Right lung (tissue), 5 donors: Measurements from ENCODE around the gene ARFRP1. TPM values are rescaled to one million over a fixed set of nuclear protein-coding genes. Genes with fewer than 3 reads are reported as not detected.
"Not testable (repeated sequence)": the region's sequence is repeated elsewhere in the genome, so short reads cannot be mapped to it uniquely, and the experiment has no call there.

Experiments used
- DNase-seq, 2 donors: peaks; one replicate each; pipeline ENCODE4 v3.0.0-alpha.2; 2013
- polyA plus RNA-seq, 5 donors: library from polyadenylated mRNA; unstranded; fragments of 120-200 nt; gene quantifications; one replicate each; pipeline versions ENCODE4 v1.2.1 to v1.2.3, GENCODE V29; 2013; ENCODE audit warnings: inconsistent platforms in 1 of 5, low replicate concordance in 1 of 5; ENCODE audit not compliant: insufficient read length in 5 of 5, insufficient read depth in 1 of 5

ARFRP1 gene
- polyA plus RNA-seq, 5 donors: 26.6 to 40.2 (median 34.3) TPM

DNA sequence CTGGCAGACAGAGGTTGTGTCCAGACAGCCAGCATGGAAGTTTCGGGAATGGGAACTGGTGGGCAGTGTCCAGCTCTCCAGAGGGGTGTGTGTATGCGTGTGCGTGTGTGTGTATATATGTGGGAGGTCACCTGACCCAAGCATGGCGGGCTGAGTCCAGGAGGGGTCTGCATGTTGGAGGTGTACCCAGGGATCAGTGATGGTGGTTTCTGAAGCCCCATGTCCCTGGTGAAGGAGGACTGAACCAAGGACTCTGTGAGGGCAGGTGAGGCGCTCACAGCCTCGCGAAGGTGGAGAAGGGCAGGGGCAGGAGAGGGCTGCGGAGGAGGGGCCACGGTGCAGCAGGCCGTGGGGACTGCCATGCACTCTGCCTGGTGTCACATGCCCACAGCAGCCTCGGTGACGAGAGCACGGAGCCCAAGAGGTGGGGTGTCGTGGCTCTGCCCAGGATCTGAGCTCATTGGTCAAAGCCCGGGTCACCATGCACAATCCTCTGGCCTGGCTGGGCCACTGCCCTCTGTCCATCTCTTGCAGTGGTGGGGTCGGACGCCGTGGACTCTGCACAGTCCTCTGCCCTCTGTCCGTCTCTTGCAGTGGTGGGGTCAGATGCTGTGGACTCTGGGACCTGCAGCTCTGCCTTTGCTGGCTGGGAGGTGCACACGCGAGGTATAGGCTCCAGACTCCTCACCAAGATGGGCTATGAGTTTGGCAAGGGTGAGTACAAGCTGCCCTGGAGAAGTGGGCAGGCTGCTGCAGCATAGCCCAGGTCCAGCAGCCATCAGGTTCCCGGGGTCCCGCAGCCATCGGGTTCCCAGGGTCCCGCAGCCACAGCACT lies 26.6 kb upstream of the ARFRP1 start:
- DNase-seq: no peak

DNA sequence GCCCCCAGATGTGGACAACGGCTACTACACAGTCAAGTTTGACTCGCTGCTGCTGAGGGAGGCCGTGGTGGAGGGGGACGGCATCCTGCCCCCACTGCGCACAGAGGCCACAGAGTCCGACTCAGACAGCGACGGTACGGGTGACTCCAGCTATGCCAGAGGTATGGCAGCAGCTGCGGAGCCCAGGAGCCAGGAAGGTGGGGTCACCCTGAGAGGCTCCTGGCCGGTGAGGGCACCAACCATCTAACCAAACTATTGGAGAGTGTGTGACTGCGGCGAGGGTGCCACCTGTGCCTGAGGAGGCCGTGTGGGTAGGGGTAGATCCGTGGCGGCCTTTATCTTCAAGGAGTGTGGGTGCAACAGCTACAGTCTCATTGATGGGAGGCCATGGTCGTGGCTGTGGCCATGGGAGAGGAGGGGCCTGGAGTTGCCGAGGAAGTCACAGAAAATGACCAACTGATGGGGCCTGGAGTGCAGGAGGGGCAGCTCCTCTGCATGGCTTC lies 25.9 kb upstream of the ARFRP1 start:
- no peak for DNase-seq

DNA sequence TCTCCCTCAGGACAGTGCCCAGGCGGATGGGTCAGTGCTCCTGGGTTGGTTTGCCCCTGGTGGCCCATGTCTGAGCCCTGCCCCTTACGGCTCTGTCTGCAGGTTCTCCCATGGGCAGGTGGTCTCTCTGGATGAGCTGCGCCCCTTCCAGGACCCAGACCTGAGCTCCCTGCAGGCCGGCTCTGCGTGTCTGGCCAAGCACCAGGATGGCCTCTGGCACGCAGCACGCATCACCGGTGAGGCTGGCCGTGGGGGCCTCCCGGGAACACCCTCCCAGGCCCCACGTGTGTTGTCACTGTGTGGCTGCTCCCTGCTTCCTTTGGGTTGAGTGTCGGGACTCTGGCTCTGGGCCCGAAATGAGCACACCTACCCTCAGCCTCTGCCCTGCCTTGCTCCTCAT lies 25.3 kb upstream of the ARFRP1 start:
- DNase-seq: no peak

DNA sequence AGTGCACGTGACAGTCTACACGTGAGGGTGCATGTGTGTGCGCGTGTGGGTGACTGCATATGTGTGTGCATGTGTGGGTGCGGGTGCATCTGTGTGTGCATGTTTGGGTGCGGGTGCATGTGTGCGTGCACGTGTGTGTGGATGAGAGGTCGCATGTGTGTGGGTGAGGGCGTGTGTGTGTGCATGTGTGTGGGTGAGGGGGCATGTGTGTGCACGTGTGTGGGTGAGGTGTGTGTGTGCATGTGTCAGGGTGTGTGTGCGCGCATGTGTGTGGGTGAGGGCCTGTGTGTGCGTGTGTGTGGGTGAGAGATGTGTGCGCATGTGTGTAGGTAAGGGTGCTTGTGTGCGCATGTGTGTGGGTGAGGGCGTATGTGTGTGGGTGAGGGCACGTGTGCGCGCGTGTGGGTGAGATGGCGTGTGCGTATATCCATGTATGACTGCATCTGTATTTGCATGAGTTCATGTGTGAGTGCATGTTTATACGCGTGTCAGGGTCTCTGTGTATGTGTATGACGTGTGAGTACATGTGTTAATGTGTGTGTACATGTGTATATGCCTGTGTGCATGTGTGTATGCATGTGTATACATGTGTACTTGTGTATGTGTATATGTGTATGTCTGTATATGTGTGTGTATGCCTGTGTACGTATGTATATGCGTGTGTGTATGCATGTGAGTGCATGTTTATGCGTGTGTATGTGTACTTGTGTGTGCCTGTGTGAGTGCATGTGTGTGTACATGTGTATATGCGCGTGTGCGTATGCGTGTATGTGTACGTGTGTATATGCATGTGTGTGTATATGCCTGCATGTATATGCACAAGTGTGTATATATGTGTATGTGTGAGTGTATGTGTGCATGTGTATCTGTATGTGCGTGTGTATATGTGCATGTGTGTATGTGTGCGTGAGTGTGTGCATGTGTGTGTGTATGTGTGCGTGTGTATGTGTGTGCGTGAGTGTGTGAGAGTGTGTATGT lies 24.6 kb upstream of the ARFRP1 start:
- no peak for DNase-seq

DNA sequence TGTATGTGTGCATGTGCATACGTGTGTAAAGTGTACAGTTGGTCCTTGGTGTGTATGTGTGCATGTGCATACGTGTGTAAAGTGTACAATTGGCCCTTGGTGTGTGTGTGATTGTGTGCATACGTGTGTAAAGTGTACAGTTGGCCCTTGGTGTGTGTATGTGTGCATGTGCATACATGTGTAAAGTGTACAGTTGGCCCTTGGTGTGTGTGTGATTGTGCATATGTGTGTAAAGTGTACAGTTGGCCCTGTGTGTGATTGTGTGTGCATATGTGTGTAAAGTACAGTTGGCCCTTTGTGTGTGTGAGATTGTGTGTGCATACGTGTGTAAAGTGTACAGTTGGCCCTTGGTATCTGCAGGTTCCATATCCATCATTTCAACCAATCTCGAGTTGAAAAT lies 23.6 kb upstream of the ARFRP1 start:
- no peak for DNase-seq

DNA sequence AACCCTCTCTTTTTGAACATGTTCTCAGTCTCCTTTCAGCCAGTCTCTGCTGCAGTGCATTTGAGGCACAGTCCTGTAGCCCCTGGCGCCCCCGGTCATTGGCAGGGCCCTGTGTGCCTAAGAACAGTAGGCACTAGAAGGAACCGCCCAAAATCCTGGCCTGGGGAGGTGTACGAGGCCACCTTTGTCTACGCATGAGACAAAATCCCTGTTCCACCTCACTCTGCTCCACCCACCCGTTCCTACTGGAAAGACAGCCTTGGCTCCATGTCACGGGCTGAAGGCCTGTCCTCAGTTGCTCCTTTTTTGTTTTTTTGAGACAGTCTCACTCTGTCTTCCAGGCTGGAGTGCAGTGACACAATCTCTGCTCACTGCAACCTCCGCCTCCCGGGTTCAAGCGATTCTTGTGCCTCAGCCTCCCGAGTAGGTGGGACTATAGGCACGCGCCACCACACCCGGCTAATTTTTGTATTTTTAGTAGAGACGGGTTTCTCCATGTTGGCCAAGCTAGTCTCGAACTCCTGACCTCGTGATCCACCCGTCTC lies 22.5 kb upstream of the ARFRP1 start:
- DNase-seq: not testable (repeated sequence)

DNA sequence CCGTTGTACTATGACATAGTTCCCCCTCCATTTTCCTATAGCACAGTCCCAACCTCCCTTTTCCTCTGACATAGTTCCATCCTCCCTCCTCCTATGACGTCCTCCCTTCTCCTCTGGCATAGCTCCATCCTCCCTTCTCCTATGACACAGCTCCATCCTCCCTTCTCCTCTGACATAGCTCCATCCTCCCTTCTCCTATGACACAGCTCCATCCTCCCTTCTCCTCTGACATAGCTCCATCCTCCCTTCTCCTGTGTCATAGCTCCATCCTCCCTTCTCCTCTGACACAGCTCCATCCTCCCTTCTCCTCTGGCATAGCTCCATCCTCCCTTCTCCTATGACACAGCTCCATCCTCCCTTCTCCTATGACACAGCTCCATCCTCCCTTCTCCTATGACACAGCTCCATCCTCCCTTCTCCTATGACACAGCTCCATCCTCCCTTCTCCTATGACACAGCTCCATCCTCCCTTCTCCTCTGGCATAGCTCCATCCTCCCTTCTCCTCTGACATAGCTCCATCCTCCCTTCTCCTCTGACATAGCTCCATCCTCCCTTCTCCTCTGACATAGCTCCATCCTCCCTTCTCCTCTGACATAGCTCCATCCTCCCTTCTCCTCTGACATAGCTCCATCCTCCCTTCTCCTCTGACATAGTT lies 15.3 kb upstream of the ARFRP1 start:
- DNase-seq: not testable (repeated sequence)

DNA sequence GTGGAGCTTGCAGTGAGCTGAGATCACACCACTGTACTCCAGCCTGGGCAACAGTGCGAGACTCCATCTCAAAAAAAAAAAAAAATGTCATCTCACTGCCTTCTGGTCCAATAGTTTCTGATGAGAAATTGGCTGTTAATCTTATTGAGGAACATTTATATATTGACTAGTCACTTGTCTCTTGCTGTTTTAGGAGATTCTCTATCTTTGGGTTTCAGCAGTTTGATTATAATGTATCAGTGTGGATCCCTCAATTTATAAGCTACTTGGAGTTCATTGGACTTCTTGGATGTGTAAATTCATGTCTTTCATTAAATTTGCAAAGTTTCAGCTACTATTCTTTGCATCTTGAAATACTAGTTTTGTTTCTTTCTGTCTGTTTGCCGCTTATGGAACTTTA lies 11.2 kb upstream of the ARFRP1 start:
- DNase-seq: no peak

DNA sequence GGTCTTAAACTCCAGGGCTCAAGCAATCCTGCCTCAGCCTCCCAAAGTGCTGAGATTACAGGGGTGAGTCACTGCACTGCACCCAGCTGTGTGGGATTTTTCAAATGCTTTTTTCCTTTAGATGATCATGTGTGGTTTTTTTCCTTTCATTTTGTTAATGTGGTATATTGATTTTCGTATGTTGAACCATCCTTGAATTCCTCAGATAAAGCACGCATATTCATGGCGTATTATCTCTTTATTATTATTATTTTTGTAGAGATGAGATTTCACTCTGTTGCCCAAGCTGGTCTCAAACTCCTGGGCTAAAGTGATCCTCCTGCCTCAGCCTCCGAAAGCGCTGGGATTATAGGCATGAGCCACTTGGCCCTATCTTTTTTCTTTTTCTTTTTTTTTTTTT lies 7.1 kb upstream of the ARFRP1 start:
- no peak for DNase-seq

DNA sequence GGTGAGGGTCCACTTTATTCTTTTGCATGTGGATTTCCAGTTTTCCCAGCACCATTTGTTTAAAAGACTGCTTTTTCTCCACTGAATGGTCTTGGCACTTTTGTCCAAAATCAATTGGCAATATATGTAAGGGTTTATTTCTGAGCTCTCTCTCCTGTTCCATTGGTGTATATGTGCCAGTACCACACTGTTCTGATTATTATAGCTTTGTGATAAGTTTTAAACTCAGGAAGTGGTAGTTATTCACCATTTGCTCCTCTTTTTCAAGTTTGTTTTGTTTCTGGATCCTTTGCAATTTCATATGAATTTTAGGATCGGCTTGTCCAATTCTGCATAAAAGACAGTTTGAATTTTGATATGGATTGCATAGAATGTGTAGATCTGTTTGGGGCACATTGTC lies 4.4 kb upstream of the ARFRP1 start:
- DNase-seq: no peak

DNA sequence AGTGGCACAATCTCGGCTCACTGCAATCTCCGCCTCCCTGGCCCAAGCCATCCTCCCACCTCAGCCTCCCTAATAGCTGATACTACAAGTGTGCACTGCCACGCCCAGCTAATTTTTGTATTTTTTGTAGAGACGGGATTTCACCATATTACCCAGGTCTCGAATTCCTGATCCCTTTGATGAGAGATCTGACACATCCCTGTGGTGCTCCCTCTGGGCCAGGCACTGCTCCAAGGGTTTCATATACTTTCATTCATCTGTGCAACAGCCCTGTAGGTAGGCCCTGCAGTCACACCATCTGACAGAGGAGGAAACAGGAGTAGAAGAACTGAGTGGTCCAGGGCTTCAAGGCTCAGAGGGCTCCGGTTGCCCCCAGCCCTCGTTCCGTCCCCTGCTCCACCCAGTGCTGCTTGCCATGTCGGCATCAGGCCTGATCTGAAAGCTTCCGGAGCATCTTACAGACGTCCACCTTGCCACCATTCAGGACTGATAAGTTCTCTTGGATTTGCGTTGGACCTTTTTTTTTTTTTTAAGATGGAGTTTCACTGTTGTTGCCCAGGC lies 3.4 kb upstream of the ARFRP1 start:
- DNase-seq: no peak

DNA sequence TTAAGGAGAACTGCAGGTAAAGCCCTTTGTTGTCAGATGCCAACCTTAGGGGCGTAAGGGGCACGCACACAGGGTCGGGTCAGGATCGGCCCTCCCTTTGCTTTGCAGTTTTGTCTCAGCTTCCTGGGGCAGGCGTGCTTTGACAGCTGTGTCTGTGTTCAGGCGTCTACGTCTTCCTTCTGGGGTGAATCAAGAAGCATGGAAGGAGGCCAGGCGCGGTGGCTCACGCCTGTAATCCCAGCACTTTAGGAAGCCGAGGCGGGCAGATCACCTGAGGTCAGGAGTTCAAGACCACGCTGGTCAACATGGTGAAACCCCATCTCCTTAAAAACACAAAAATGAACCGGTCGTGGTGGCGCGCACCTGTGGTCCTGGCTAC lies 1.4 kb upstream of the ARFRP1 start:
- no peak for DNase-seq

DNA sequence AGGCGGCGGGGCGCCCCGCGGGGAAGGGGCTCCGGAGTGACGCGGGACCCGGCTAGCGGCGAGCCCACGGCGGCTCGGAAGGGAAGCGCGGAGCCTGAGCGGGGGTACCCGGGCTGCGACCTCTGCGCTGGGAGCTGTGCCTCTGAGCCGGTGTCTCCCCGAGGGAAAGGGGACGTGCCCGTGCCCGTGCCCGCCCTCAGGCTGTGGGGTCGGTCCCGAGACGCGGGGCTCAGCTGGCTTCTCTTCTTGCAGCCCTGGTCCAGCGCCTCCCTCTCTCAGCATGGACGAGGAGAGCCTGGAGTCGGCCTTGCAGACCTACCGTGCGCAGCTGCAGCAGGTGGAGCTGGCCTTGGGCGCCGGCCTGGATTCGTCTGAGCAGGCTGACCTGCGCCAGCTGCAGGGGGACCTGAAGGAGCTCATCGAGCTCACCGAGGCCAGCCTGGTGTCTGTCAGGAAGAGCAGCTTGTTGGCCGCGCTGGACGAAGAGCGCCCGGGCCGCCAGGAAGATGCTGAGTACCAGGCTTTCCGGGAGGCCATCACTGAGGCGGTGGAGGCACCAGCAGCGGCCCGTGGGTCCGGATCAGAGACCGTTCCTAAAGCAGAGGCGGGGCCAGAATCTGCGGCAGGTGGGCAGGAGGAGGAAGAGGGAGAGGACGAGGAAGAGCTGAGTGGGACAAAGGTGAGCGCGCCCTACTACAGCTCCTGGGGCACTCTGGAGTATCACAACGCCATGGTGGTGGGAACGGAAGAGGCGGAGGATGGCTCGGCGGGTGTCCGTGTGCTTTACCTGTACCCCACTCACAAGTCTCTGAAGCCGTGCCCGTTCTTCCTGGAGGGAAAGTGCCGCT lies 749 bp upstream of the ARFRP1 start:
- DNase-seq: no peak

DNA sequence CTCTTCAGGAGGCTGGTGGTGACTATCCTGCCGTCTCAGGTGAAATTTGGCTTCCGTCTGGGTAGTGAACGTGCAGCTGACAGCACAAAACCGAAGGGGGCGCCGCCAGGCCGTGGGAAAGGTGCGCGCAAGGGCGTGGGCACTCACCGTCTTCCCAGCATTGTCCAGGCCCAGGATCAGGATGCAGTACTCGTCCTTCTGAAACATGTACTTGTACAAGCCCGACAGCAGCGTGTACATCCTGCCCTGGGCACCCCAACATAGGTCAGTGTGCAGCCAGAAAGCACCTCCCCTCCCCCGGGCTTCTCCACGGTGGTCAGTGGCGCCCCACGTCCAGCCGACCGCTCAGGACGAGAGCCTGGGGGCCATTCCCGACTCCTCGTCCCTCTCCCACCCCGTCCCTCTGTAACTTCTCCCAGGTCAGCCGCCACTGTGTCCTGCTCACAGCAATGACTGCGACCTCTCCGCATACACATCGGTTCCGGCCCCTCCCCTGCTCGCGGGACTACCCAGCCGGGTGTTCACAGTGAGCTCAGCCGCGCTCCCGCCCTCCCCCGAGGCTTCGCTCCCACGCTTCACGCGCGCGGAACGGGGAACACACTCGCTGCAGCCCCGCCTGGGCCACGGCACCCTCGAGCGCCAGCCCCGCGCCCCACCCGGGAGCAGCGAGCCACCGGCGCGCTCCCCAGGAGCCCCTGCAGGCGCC lies 771 bp downstream of the ARFRP1 start:
- DNase-seq: no peak

DNA sequence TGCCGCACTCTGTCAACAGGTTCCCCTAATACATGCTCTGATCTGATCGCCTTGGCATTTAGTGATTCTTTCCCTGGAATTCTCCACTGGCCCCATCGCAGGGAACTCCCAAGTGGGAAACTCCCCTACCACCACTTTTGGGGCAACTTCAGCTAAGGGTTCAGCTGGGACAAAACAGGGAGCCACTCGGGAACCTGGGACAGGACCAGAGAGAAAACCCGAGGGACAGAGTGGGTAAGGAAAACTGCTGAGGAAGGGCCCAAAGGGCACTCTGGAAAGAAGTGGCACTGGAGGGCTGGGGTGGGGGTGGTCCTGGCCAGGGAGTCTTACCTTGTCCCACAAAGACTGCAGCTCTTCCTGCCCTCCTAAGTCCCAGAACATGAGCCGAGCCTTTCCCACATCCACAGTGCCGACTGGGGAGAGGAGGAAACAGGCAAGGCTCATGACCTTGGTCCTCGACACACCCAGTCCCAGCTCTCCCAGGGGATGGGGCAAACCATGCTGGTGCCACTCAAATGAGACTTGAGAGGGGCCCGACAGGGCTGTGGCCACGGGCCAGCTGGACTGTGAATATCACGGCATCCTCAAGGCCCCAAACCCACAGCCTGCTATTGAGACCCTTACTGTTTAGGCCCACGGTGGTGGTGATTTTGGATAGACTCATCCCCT lies 1.6 kb downstream of the ARFRP1 start:
- no peak for DNase-seq

DNA sequence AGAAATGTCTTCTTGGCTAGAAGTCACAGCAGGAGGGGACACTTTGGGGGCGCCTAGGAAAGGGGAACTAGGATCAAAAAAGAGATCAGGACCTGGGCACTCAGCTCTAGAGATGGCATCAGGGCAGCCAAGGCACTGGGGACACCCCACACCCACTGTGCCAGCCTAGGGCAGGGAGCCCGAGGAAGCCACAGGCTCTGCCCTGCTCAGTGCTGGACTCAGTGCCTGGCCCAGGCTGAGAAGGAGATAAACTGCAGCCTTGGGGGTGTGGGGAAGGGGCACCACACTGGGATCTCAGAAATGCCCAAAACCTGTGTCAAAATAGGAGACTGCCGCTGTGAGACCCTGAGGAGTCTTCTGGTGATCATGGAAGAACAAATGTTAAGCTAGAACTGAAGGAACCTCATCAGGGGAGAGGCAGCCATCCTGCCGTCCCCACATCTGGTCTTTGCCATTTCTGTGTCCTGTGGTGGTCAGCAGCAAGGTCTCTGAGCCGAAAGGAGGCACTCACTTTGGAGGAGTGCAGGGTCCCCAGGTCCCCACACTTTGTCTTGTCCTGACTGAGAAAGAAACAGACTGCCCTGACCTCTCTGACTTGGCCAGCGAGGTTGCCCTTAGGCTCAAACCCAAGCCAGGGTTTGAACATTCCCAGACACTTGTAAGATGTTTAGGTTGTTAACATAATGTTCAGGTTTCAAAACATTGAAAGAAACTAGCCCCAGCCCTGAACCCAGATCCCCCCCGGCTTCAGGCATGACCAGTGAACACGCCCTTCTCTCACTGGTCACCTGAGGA lies 2.3 kb downstream of the ARFRP1 start:
- no peak for DNase-seq

DNA sequence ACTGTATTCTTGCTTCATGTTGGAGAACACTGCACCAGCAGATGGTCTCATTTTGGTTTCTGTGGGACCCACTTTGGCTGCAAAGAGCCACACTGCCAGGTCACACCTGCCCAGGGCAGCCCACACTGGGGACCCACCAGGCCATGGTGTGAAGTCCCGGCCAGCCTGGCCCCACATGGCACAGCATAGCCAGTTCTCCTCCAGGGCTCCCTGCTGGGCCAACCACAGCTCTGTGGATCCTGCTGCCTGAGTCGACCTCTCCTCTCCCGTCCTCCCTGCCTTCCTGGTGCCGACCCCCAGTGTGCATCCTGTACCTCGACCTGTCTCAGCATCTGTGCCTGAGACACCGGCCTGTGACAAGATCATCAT lies 3.0 kb downstream of the ARFRP1 start:
- DNase-seq: no peak

DNA sequence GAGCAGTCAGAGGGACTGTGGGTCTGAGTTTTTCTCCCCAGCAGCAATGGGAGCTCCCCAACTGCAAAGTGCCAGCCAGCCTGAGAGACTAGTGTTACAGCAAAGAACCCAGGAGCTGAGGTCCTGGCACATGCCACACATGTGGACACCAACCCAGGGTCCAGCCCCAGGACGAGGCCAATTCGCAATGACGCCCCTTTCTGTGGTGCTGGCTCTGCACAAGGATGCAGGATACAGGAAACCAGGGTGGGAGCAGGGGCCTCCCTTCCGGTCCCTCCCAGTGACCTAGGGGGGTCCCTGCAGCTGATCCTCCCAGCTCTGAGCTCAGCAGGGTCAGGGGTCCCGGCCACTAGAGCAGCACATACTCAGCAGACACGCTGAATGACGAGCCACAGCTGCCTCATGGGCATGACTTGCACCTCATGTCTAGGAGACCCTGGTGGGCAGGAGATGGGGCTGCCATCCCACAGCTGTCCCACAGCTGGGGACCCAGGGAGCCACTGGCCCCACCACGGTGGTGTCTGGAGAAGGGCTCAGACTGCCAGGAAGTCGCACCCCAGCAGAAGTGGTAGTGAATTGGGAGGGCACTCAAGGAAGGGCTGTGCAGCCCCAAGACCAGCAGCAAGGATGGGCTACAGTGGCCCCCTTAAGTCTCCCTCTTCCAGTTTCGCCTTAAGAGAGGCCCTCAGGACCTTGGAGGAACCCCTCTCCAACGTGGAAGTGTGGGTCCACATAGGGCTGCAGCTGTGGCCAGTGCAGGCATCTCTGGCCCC lies 3.6 kb downstream of the ARFRP1 start:
- DNase-seq: no peak
